Prostate gland (tissue), 2 donors: ENCODE data around the gene UGT2B17. TPM values are rescaled to one million over a fixed set of nuclear protein-coding genes. Genes with fewer than 3 reads are reported as not detected.
"Not testable (repeated sequence)": the region's sequence is repeated elsewhere in the genome, so short reads cannot be mapped to it uniquely, and the experiment has no call there.

Source experiments
- DNase-seq: peaks from one replicate; pipeline ENCODE4 v3.0.0-alpha.2; 2019; ENCODE audit warnings: low spot score
- H3K27ac ChIP-seq, 2 donors: fragments of 200-600 bp; sonication (generic); 2 replicates each; pipeline ENCODE4 v1.5.1; 2017 to 2019
- H3K27me3 ChIP-seq: fragments of 200-600 bp; sonication (generic); replicated peaks from 2 replicates; pipeline ENCODE4 v1.5.1; 2019; ENCODE audit not compliant: insufficient read depth
- H3K36me3 ChIP-seq, 2 donors: fragments of 200-600 bp; sonication (generic); 1 replicate in 1 of 2; 2 replicates in 1 of 2; pipeline versions ENCODE4 v1.5.1 to v1.8.1; 2017 to 2019
- H3K4me1 ChIP-seq: fragments of 200-600 bp; sonication (generic); replicated peaks from 2 replicates; pipeline ENCODE4 v1.5.1; 2019
- H3K4me3 ChIP-seq, 2 donors: fragments of 200-600 bp; sonication (generic); 2 replicates each; pipeline ENCODE4 v1.5.1; 2017 to 2019
- H3K9me3 ChIP-seq: fragments of 200-600 bp; sonication (generic); 2 replicates; pipeline ENCODE4 v1.5.1; 2017
- CTCF ChIP-seq, 4 experiments: fragments of 200-600 bp in 2 of 4; fragments of 450-650 bp in 2 of 4; sonication (generic) in 2 of 4; IDR thresholded peaks; 1 replicate in 3 of 4; 2 replicates in 1 of 4; pipeline ENCODE4 v1.5.1; 2016 to 2019; ENCODE audit warnings: antibody characterized with exemption in 4 of 4, mild to moderate bottlenecking in 2 of 4, moderate library complexity in 2 of 4
- POLR2A ChIP-seq: fragments of 450-650 bp; IDR thresholded peaks from one replicate; pipeline ENCODE4 v1.6.1; 2016; ENCODE audit warnings: antibody characterized with exemption, mild to moderate bottlenecking
- POLR2AphosphoS5 ChIP-seq: sonication (generic); formaldehyde crosslinking; IDR thresholded peaks from one replicate; pipeline ENCODE4 v1.6.1; 2017; ENCODE audit warnings: antibody characterized with exemption
- WGBS: methylation state at CpG from one replicate; pipeline ENCODE4 v1.1.5; 2018; 5-methylcytosine and 5-hydroxymethylcytosine counted together
- intact Hi-C: fragments of 100-400 bp; cut with DNase I; formaldehyde crosslinking; loops from one replicate; pipeline ENCODE4 v1.14.2; 2022
- total RNA-seq, 2 donors: library from RNA; depleted of rRNA; stranded (reverse); fragments of >200 nt; gene quantifications; one replicate each; pipeline ENCODE4 v1.1.0, GENCODE V29; 2016

Gene UGT2B17
- under 1 TPM in 1 of 2 donors, not detected in 1; 0.23 TPM for total RNA-seq

GRCh38 chr4:68576272-68577125, at the start of gene UGT2B17:
Gene UGT2B17 (minus strand): TSS chr4:68576322. CDS start chr4:68568484, 7,838 bp downstream.
- no peaks in the 10 kb centered on the region for H3K4me1 ChIP-seq
- H3K9me3 ChIP-seq, result no peaks in the 10 kb centered on the region
- DNase-seq, result no peak
- H3K36me3 ChIP-seq, result no peaks in the 10 kb centered on the region
- no peak within 1 kb of the TSS for H3K4me3 ChIP-seq
- intact Hi-C loops, result no loop called here
- 57% methylated on average over 7 of the region's 7 CpGs for WGBS
- no peak for TF ChIP-seq POLR2A
- no peak for TF ChIP-seq CTCF (IDR thresholded peaks at IDR 0.05)
- TF ChIP-seq POLR2AphosphoS5, result no peak
- no peak within 1 kb of the TSS for H3K27ac ChIP-seq
- no peaks in the 10 kb centered on the region for H3K27me3 ChIP-seq

- H3K27ac ChIP-seq, H3K36me3 ChIP-seq, H3K4me3 ChIP-seq, DNase-seq, H3K4me1 ChIP-seq, H3K9me3 ChIP-seq, intact Hi-C loops, H3K27me3 ChIP-seq: not testable (repeated sequence)
- WGBS, result 95% methylated on average over 2 of the region's 2 CpGs
These were observed 46.6 kb upstream of the UGT2B17 start for GRCh38 chr4:68622731-68623130.

GRCh38 chr4:68617003-68617698, 41.0 kb upstream of the UGT2B17 start:
- TF ChIP-seq CTCF (IDR thresholded peaks at IDR 0.05), result no peak
- TF ChIP-seq POLR2A, result no peak
- no peak for TF ChIP-seq POLR2AphosphoS5
- H3K4me1 ChIP-seq, result no peaks in the 10 kb centered on the region
- no peaks in the 10 kb centered on the region for H3K36me3 ChIP-seq
- no peak for DNase-seq
- H3K27me3 ChIP-seq, result no peaks in the 10 kb centered on the region
- intact Hi-C loops, result no loop called here
- no peak overlapping the region for H3K27ac ChIP-seq
- H3K9me3 ChIP-seq, result no peaks in the 10 kb centered on the region
- no peak overlapping the region for H3K4me3 ChIP-seq

- H3K27ac ChIP-seq, result no peak overlapping the region
- intact Hi-C loops, result no loop called here
- H3K36me3 ChIP-seq, result no peaks in the 10 kb centered on the region
- no peak overlapping the region for H3K4me3 ChIP-seq
- H3K4me1 ChIP-seq, result no peaks in the 10 kb centered on the region
- WGBS, result 93% methylated on average over 11 of the region's 11 CpGs
- no peak for DNase-seq
- H3K9me3 ChIP-seq, result no peaks in the 10 kb centered on the region
- TF ChIP-seq POLR2A (no peak), CTCF (IDR thresholded peaks at IDR 0.05) (no peak), POLR2AphosphoS5 (no peak)
- H3K27me3 ChIP-seq, result no peaks in the 10 kb centered on the region
These were observed 39.7 kb upstream of the UGT2B17 start for GRCh38 chr4:68615699-68616422.

- TF ChIP-seq POLR2AphosphoS5, result no peak
- no peak for TF ChIP-seq POLR2A
- TF ChIP-seq CTCF (IDR thresholded peaks at IDR 0.05), result no peak
- no peaks in the 10 kb centered on the region for H3K27me3 ChIP-seq
- no peaks in the 10 kb centered on the region for H3K36me3 ChIP-seq
- H3K4me1 ChIP-seq, result no peaks in the 10 kb centered on the region
- WGBS, result 52% methylated on average over 1 of the region's 1 CpG
- H3K4me3 ChIP-seq, result no peak overlapping the region
- no peak for DNase-seq
- H3K9me3 ChIP-seq, result no peaks in the 10 kb centered on the region
- H3K27ac ChIP-seq, result no peak overlapping the region
- intact Hi-C loops, result no loop called here
These were observed 37.6 kb upstream of the UGT2B17 start for GRCh38 chr4:68613752-68614151.
